Nephron progenitor cell (in vitro differentiated cells): ENCODE measurements around the gene UTP3.

ENCODE experiments used
- DNase-seq: peaks from one replicate; pipeline ENCODE4 v3.0.0; 2021
- H3K27ac Mint-ChIP-seq: 2 replicates; pipeline ENCODE4 v1.8.0; 2021; ENCODE audit warnings: mild to moderate bottlenecking, moderate library complexity, mixed read lengths
- H3K27me3 Mint-ChIP-seq: 2 replicates; pipeline ENCODE4 v1.8.0; 2021; ENCODE audit warnings: mild to moderate bottlenecking, low read depth, mixed read lengths; ENCODE audit not compliant: poor library complexity
- H3K36me3 Mint-ChIP-seq: 2 replicates; pipeline ENCODE4 v1.8.0; 2021; ENCODE audit warnings: low read depth, mixed read lengths
- H3K4me1 Mint-ChIP-seq: 2 replicates; pipeline ENCODE4 v1.8.0; 2021; ENCODE audit warnings: mixed read lengths
- H3K4me3 Mint-ChIP-seq: 2 replicates; pipeline ENCODE4 v1.8.0; 2021; ENCODE audit warnings: mild to moderate bottlenecking, moderate library complexity, mixed read lengths
- H3K9me3 Mint-ChIP-seq: 2 replicates; pipeline ENCODE4 v1.8.0; 2021; ENCODE audit warnings: mild to moderate bottlenecking, moderate library complexity, mixed read lengths
- TF ChIP-seq, protein P1 (sequence below): fragments of 200-600 bp; sonication (generic); IDR thresholded peaks from 2 replicates; pipeline ENCODE4 v1.5.0; 2021; ENCODE audit warnings: antibody characterized with exemption

UTP3 gene

GRCh38 chr4:70670332-70671014 lies 17.9 kb upstream of the UTP3 start:
- no peaks in the 10 kb centered on the region for H3K36me3 Mint-ChIP-seq
- no peak for DNase-seq
- TF ChIP-seq, protein P1, sequence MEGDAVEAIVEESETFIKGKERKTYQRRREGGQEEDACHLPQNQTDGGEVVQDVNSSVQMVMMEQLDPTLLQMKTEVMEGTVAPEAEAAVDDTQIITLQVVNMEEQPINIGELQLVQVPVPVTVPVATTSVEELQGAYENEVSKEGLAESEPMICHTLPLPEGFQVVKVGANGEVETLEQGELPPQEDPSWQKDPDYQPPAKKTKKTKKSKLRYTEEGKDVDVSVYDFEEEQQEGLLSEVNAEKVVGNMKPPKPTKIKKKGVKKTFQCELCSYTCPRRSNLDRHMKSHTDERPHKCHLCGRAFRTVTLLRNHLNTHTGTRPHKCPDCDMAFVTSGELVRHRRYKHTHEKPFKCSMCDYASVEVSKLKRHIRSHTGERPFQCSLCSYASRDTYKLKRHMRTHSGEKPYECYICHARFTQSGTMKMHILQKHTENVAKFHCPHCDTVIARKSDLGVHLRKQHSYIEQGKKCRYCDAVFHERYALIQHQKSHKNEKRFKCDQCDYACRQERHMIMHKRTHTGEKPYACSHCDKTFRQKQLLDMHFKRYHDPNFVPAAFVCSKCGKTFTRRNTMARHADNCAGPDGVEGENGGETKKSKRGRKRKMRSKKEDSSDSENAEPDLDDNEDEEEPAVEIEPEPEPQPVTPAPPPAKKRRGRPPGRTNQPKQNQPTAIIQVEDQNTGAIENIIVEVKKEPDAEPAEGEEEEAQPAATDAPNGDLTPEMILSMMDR, result no peak
- H3K4me3 Mint-ChIP-seq, result no peak overlapping the region
- peaks cover 20% of the 10 kb centered on the region for H3K27me3 Mint-ChIP-seq
- H3K4me1 Mint-ChIP-seq, result no peaks in the 10 kb centered on the region
- H3K9me3 Mint-ChIP-seq, result no peaks in the 10 kb centered on the region
- no peak overlapping the region for H3K27ac Mint-ChIP-seq

DNA sequence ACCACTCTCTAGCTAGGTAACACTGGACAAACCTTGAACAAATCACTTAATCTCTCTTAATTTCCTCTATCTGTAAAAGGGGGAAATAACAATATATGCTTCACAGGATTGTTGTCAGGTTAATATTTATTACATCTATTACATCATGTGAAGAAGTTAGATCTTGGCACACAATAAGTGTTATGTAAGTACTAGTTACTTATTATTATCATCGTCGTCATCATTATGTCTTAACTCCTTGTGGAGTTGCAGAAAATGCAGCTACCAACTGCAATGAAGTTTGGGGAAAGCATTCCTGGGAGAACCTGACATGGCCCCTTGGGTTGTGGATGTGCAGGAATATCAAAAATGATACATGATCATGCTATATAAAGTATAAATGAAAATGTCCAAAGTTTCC lies 17.2 kb upstream of the UTP3 start:
- H3K36me3 Mint-ChIP-seq, result no peaks in the 10 kb centered on the region
- TF ChIP-seq, protein P1, result no peak
- H3K9me3 Mint-ChIP-seq, result no peaks in the 10 kb centered on the region
- no peak overlapping the region for H3K4me3 Mint-ChIP-seq
- H3K4me1 Mint-ChIP-seq, result no peaks in the 10 kb centered on the region
- H3K27me3 Mint-ChIP-seq, result peaks cover 20% of the 10 kb centered on the region
- no peak overlapping the region for H3K27ac Mint-ChIP-seq
- no peak for DNase-seq

GRCh38 chr4:70674191-70674590 lies 14.1 kb upstream of the UTP3 start:
- Mint-ChIP-seq H3K27me3 (peaks cover 21% of the 10 kb centered on the region), H3K4me1 (no peaks in the 10 kb centered on the region), H3K9me3 (no peaks in the 10 kb centered on the region), H3K36me3 (no peaks in the 10 kb centered on the region), H3K27ac (no peak overlapping the region), H3K4me3 (no peak overlapping the region)
- no peak for DNase-seq
- TF ChIP-seq, protein P1, result no peak

- TF ChIP-seq, protein P1, result no peak
- H3K27me3 Mint-ChIP-seq, result peaks cover 21% of the 10 kb centered on the region
- H3K4me3 Mint-ChIP-seq, result no peak overlapping the region
- no peak for DNase-seq
- H3K27ac Mint-ChIP-seq, result no peak overlapping the region
- no peaks in the 10 kb centered on the region for H3K9me3 Mint-ChIP-seq
- H3K36me3 Mint-ChIP-seq, result no peaks in the 10 kb centered on the region
- H3K4me1 Mint-ChIP-seq, result no peaks in the 10 kb centered on the region
These were observed 13.6 kb upstream of the UTP3 start for GRCh38 chr4:70674731-70675130.

DNA sequence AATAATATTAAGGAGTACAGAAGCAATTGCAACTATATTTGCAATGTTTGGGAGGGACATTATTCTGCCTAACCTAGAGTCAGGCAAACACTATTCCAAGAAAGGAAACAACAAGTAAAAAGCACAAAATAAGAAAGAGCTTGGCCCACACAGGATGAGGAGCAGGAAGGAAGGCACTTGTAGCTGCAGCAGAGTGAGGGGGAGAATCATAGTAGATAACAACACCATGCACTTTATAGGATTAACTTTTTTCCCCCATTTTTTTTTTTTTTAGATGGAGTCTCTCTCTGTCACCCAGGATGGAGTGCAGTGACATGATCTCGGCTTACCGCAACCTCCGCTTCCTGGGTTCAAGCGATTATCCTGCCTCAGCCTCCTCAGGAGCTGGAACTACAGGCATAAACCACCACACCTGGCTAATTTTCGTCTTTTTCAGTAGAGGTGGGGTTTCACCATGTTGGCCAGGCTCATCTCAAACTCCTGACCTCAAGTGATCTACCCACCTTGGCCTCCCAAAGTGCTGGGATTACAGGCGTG lies 11.7 kb upstream of the UTP3 start:
- no peak overlapping the region for H3K27ac Mint-ChIP-seq
- H3K4me1 Mint-ChIP-seq, result no peaks in the 10 kb centered on the region
- H3K9me3 Mint-ChIP-seq, result no peaks in the 10 kb centered on the region
- H3K36me3 Mint-ChIP-seq, result no peaks in the 10 kb centered on the region
- H3K4me3 Mint-ChIP-seq, result no peak overlapping the region
- TF ChIP-seq, protein P1, result no peak
- DNase-seq, result no peak
- peaks cover 11% of the 10 kb centered on the region for H3K27me3 Mint-ChIP-seq
